Prostate gland (tissue), 2 donors: Measurements from ENCODE around the gene ARHGEF19.

Experiments
- CTCF ChIP-seq, 4 experiments: fragments of 200-600 bp in 2 of 4; fragments of 450-650 bp in 2 of 4; sonication (generic) in 2 of 4; IDR thresholded peaks; 1 replicate in 3 of 4; 2 replicates in 1 of 4; pipeline ENCODE4 v1.5.1; 2016 to 2019; ENCODE audit warnings: antibody characterized with exemption in 4 of 4, mild to moderate bottlenecking in 2 of 4, moderate library complexity in 2 of 4
- POLR2A ChIP-seq: fragments of 450-650 bp; IDR thresholded peaks from one replicate; pipeline ENCODE4 v1.6.1; 2016; ENCODE audit warnings: antibody characterized with exemption, mild to moderate bottlenecking

DNA sequence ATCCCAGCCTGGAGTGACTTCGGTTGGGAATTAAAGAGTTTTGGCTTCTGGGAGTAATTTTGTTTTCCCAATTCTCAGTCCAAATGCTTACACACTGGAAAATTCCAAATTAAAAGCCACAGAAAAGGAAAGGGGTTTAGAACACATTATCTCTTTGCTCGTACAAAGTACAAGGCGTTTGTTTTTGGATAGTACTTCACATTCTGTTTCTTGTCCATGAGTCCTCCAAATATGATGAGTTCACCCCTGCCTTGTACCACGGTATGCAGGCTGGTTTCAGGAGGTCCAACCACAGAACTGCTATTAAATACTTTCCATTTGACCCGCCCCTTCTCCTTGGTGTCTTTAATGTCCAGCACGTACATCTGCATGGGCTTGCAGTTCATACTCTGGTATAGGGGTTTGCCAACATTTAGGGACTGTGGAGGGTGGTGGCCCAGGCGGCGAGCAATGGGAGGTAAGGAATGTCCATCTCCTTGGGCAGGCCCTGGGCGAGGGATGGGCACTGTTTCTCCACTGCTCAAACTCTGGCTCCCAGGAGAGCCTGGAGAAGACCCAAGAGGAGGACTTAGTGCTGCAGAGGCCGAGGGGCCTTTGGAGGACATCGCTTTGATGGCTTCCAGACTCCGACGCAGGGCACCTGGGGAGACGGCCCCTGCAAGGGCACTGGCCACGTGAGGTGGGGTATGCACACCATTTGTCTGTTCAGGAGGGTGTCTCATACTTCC, 38.2 kb upstream of the ARHGEF19 start:
- TF ChIP-seq CTCF (IDR thresholded peaks at IDR 0.05) (no peak), POLR2A (no peak)
